HK-2 (cell line): ENCODE data around the gene MANF.

Experiments used
- DNase-seq: peaks from one replicate; pipeline ENCODE4 v3.0.0-alpha.2; 2018; ENCODE audit not compliant: unreplicated experiment

The MANF gene

GRCh38 chr3:51434746-51435327 lies 49.7 kb downstream of the MANF start:
- DNase-seq, result peak; percentile 7

- DNase-seq, result no peak
Observed at GRCh38 chr3:51436998-51437639, 52.0 kb downstream of the MANF start.
